ENCODE results near the gene ADGRB3.

The ADGRB3 gene

GRCh38 chr6:68993911-68994310, 358.8 kb downstream of the ADGRB3 start:
- Histone ChIP-seq H3F3A (ENCODE audit: insufficient read depth, low read length) (no peaks in the 10 kb centered on the region), H3K79me2 (ENCODE audit: insufficient read depth, low read length) (no peaks in the 10 kb centered on the region), H3K9me2 (ENCODE audit: low read depth, low read length) (no peaks in the 10 kb centered on the region), H3K4me2 (ENCODE audit: low read length) (no peak overlapping the region), H3K27me3 (ENCODE audit: insufficient read depth, low read length) (no peaks in the 10 kb centered on the region), H2AFZ (ENCODE audit: low read length) (no peak overlapping the region), H3K4me1 (ENCODE audit: insufficient read depth, low read length, severe bottlenecking) (no peaks in the 10 kb centered on the region), H3K27ac (ENCODE audit: low read depth, low read length, poor library complexity, severe bottlenecking) (no peak overlapping the region), H4K20me1 (ENCODE audit: insufficient read depth, low read length) (no peaks in the 10 kb centered on the region), H3K9me3 (ENCODE audit: low read length) (no peaks in the 10 kb centered on the region), H3K4me3 (ENCODE audit: low read depth, low read length, poor library complexity, severe bottlenecking) (no peak overlapping the region), H3K9ac (ENCODE audit: low read length) (no peak overlapping the region), H3K36me3 (ENCODE audit: insufficient read depth, low read length) (no peaks in the 10 kb centered on the region)
- TF ChIP-seq EZH2 (IDR thresholded peaks at IDR 0.05; ENCODE audit: borderline replicate concordance, low read length) (no peak), CTCF (IDR thresholded peaks at IDR 0.05; ENCODE audit: low read length) (no peak)

- Histone ChIP-seq H3K79me2 (ENCODE audit: insufficient read depth, low read length) (no peaks in the 10 kb centered on the region), H3K27ac (ENCODE audit: low read depth, low read length, poor library complexity, severe bottlenecking) (no peak overlapping the region), H3K4me1 (ENCODE audit: insufficient read depth, low read length, severe bottlenecking) (no peaks in the 10 kb centered on the region), H3F3A (ENCODE audit: insufficient read depth, low read length) (no peaks in the 10 kb centered on the region), H3K9ac (ENCODE audit: low read length) (no peak overlapping the region), H4K20me1 (ENCODE audit: insufficient read depth, low read length) (no peaks in the 10 kb centered on the region), H2AFZ (ENCODE audit: low read length) (no peak overlapping the region), H3K4me3 (ENCODE audit: low read depth, low read length, poor library complexity, severe bottlenecking) (no peak overlapping the region), H3K9me3 (ENCODE audit: low read length) (no peaks in the 10 kb centered on the region), H3K36me3 (ENCODE audit: insufficient read depth, low read length) (no peaks in the 10 kb centered on the region), H3K27me3 (ENCODE audit: insufficient read depth, low read length) (no peaks in the 10 kb centered on the region), H3K4me2 (ENCODE audit: low read length) (no peak overlapping the region), H3K9me2 (ENCODE audit: low read depth, low read length) (no peaks in the 10 kb centered on the region)
- TF ChIP-seq CTCF (IDR thresholded peaks at IDR 0.05; ENCODE audit: low read length) (no peak), EZH2 (IDR thresholded peaks at IDR 0.05; ENCODE audit: borderline replicate concordance, low read length) (no peak)
These were observed 359.4 kb downstream of the ADGRB3 start for GRCh38 chr6:68994521-68994920.

- H3K9me3 ChIP-seq (ENCODE audit: low read length): no peaks in the 10 kb centered on the region
- H3K27ac ChIP-seq (ENCODE audit: low read depth, low read length, poor library complexity, severe bottlenecking): no peak overlapping the region
- H4K20me1 ChIP-seq (ENCODE audit: insufficient read depth, low read length): no peaks in the 10 kb centered on the region
- no peak overlapping the region for H3K4me2 ChIP-seq (ENCODE audit: low read length)
- H3K9ac ChIP-seq (ENCODE audit: low read length): no peak overlapping the region
- no peak overlapping the region for H2AFZ ChIP-seq (ENCODE audit: low read length)
- H3F3A ChIP-seq (ENCODE audit: insufficient read depth, low read length): no peaks in the 10 kb centered on the region
- TF ChIP-seq EZH2 (IDR thresholded peaks at IDR 0.05; ENCODE audit: borderline replicate concordance, low read length) (no peak), CTCF (IDR thresholded peaks at IDR 0.05; ENCODE audit: low read length) (no peak)
- H3K36me3 ChIP-seq (ENCODE audit: insufficient read depth, low read length): no peaks in the 10 kb centered on the region
- no peaks in the 10 kb centered on the region for H3K4me1 ChIP-seq (ENCODE audit: insufficient read depth, low read length, severe bottlenecking)
- no peak overlapping the region for H3K4me3 ChIP-seq (ENCODE audit: low read depth, low read length, poor library complexity, severe bottlenecking)
- no peaks in the 10 kb centered on the region for H3K9me2 ChIP-seq (ENCODE audit: low read depth, low read length)
- H3K27me3 ChIP-seq (ENCODE audit: insufficient read depth, low read length): no peaks in the 10 kb centered on the region
- no peaks in the 10 kb centered on the region for H3K79me2 ChIP-seq (ENCODE audit: insufficient read depth, low read length)
These were observed 370.1 kb downstream of the ADGRB3 start for GRCh38 chr6:69005199-69005598.
